GF-D8 (cell line): ENCODE data around the gene CCDC78.

Experiments used
- DNase-seq: peaks from one replicate; lab custom pipeline; 2025; lab: John Stamatoyannopoulos, UW

CCDC78 gene

GRCh38 chr16:710500-711075 lies 15.7 kb downstream of the CCDC78 start:
- no peak for DNase-seq

- DNase-seq = no peak
Measured at GRCh38 chr16:709566-710499, 16.4 kb downstream of the CCDC78 start.

GRCh38 chr16:708959-709358 lies 17.3 kb downstream of the CCDC78 start:
- no peak for DNase-seq

GRCh38 chr16:708019-708418 lies 18.2 kb downstream of the CCDC78 start:
- no peak for DNase-seq

GRCh38 chr16:707062-707538 lies 19.1 kb downstream of the CCDC78 start:
- no peak for DNase-seq

GRCh38 chr16:706189-707061 lies 19.8 kb downstream of the CCDC78 start:
- DNase-seq = no peak

GRCh38 chr16:705431-706188 lies 20.6 kb downstream of the CCDC78 start, which contains the start of gene FBXL16:
Gene FBXL16 (minus strand): TSS chr16:705801. CDS start chr16:697405, 8,396 bp downstream.
- DNase-seq = no peak

GRCh38 chr16:704552-705380 lies 21.5 kb downstream of the CCDC78 start:
- DNase-seq = no peak

- no peak for DNase-seq
Measured at GRCh38 chr16:704047-704446, 22.2 kb downstream of the CCDC78 start.

GRCh38 chr16:703406-703805 lies 22.8 kb downstream of the CCDC78 start:
- no peak for DNase-seq

GRCh38 chr16:702341-702740 lies 23.9 kb downstream of the CCDC78 start:
- no peak for DNase-seq

GRCh38 chr16:700684-701584 lies 25.3 kb downstream of the CCDC78 start:
- DNase-seq = no peak

GRCh38 chr16:698911-699671 lies 27.2 kb downstream of the CCDC78 start:
- no peak for DNase-seq

- DNase-seq = no peak
Measured at GRCh38 chr16:695355-696089, 30.7 kb downstream of the CCDC78 start.

- DNase-seq = no peak
Measured at GRCh38 chr16:694863-695354, 31.3 kb downstream of the CCDC78 start.

- no peak for DNase-seq
Measured at GRCh38 chr16:694187-694862, 31.9 kb downstream of the CCDC78 start.

GRCh38 chr16:693766-694165 lies 32.5 kb downstream of the CCDC78 start:
- DNase-seq = no peak
